Measurements from ENCODE around the gene PAXX.
"Not testable (repeated sequence)": the region's sequence is repeated elsewhere in the genome, so short reads cannot be mapped to it uniquely, and the experiment has no call there.

PAXX gene

DNA sequence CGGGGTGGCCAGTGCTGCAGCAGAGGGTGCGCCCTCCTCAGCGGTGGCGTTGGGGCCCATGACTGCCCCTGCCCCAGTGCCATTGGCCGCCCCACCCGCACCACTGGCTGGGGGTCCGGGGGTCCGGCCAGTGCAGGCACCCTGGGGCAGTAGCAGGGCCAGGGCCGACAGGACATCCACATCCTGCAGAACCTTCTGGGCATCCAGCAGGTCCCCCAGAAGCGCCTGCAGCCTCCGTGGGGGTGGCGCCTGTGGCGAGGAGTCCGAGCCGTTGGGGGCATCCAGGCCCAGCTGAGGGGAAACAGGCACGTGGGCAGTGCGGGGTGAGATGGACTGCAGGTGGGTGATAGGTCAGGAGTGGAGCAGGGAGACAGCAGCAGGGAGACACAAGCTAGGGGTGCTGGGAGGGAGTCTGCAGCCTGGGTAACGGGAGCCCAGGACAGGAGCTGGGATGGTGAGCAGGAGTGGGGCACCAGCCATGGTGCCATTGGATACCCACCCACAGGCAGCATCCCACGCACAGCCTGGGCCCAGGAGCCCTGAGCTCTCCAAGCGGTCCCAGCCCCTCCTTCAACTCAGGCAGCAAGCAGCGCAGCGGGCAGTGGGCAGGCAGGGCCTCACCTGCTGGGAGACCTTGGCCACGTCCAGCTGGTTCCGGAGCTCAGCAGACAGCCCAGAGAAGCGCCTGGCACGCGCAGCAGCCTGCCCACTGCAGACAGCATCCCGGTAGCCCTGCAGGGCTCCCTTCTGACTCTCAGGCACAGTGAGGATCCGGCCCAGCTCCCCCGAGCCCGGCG is 28.7 kb downstream of the PAXX start:
- DNase-seq: no peak

DNA sequence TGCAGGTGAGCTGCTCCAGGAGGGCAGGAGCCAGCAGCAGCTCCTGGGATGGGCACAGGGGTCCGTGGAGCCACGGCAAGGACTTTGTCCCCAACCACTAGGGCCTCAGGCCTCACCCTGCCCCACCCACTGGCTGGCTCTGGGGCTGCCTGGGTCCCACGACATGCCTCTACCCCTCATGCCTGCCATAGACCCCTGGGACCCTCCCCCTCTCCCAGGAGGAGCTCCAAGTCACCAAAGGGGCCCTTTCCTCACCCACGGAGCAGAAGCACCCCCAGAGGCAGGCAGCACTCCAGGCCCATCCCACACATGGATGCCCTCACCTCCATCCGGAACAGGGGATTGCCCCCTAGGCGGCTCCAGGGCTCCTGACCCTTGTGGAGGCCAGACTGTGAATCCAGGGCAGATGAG is 29.4 kb downstream of the PAXX start:
- DNase-seq: no peak

DNA sequence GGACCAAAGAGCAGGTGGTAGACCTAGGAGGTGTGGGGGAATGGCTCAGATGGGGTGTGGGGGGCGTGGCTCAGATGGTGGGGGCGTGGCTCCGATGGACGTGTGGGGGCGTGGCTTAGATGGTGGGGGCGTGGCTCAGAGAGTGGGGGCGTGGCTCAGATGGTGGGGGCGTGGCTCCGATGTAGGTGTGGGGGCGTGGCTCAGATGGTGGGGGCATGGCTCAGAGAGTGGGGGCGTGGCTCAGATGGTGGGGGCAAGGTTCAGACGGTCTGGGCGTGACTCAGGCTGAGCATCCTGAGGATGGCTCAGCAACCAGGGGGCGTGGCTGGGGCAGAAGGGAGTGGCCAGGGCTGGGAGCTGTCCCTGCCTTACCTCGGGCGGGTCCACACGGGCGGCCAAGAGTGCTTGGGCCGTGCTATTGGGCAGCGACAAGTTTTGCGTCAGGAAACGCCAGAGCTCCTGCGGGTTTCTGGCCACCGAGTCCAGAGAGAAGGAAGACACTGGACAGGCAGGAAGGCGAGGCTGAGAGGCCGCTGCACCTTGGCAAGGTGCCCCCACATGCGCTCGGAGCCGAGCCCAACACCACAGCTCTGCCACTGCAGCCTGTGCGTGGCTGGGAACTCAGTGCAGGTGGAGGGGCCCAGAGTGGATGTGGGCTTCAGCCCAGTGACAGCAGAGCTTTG is 29.9 kb downstream of the PAXX start:
- DNase-seq: peak; percentile 72

- DNase-seq: no peak
Measured at GRCh38 chr9:137022662-137023008, 30.4 kb downstream of the PAXX start.

GRCh38 chr9:137023157-137023556 is 30.9 kb downstream of the PAXX start:
- DNase-seq: no peak

DNA sequence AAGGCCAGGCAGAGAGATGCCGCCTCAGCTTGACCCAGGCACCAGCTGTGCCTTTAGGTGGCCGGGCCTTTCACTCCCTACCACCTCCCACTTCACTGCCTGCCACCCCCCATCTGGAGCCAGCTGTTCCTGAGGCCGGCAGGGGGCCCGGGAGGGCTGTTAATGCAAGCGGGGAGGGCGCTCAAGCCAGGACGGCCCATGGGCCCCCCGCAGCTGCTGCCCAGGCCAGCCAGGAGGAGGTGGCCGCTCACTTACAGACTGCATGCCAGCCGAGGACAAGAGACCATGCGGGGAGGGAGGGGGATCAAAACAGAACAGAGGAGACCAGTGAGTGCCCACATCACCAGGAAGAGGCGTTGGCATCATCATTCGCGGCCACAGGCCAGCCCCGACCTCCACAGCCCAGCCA is 31.4 kb downstream of the PAXX start:
- DNase-seq: no peak

- peak; percentile 54 for DNase-seq
Measured at GRCh38 chr9:137025517-137025966, 33.3 kb downstream of the PAXX start.

GRCh38 chr9:137026384-137026783 is 34.2 kb downstream of the PAXX start:
- no peak for DNase-seq

DNA sequence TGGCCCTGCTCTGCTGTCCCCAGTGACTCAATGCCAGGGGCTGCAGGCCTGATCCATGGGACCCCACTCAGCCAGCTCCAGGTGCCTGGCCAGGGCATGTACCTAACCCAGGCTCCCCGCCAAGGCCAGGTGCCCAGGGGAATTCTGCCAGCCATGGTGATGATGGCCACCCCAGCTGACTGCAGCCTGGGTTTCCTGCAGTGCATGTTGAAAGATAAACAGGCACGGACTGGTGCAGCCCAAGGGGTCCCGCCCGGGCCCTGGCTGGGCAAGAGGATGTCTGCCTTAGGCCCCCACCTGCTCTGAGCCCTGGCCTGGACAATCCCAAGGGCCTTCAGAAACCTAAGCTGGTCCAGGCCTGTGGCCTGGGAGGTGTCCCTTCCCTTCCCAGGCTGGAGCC is 34.6 kb downstream of the PAXX start:
- no peak for DNase-seq

GRCh38 chr9:137027369-137028262 is 35.4 kb downstream of the PAXX start, which contains the start of gene ABCA2:
TSS of gene ABCA2 (minus strand) at chr9:137028237. CDS start at chr9:137028140, 97 bp downstream.
- no peak for DNase-seq

DNA sequence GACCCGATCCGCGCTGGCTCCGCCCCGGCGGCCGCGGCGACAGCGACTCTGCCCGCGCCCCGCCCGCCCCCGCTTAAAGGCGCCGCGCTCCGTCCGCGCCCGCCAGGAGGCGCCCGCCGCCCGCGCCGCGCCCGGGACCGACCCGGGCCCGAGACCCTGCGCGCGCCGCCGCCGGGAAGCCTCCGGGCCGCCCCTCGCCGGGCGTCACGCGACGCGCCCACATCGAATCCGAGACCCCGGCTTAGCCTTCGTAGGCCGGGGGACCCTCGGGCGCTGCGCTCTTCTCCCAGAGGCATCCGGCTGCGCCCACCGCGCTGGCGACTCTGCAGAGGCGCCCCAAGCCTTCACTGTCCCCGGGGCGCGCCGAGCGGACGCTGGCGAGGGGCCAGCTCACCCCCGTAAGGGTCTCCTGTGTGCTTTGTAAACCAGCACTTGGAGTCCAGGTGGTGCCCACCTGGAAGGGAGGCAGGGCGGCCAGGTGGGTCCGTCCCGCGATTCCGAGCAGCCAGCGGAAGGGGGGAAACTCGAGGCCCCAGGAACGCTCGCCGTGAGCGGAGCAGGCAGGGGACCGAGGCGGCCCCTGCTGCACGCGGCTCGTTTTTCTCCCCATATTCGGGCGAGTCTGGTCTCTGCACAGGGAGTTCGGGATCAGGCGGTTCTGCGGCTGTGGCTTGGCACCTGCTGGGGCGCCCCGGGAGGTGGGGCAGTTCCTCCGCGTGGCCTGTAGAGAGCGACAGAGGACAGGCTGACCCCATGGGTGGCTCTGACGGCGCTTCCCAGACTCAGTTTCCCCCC is 36.2 kb downstream of the PAXX start:
- peak; percentile 67 for DNase-seq

GRCh38 chr9:137029058-137029936 is 37.1 kb downstream of the PAXX start:
- peak; percentile 67 for DNase-seq

GRCh38 chr9:137030006-137030405 is 37.8 kb downstream of the PAXX start:
- DNase-seq: no peak

- DNase-seq: peak; percentile 51
Measured at GRCh38 chr9:137030538-137031527, 38.6 kb downstream of the PAXX start.

DNA sequence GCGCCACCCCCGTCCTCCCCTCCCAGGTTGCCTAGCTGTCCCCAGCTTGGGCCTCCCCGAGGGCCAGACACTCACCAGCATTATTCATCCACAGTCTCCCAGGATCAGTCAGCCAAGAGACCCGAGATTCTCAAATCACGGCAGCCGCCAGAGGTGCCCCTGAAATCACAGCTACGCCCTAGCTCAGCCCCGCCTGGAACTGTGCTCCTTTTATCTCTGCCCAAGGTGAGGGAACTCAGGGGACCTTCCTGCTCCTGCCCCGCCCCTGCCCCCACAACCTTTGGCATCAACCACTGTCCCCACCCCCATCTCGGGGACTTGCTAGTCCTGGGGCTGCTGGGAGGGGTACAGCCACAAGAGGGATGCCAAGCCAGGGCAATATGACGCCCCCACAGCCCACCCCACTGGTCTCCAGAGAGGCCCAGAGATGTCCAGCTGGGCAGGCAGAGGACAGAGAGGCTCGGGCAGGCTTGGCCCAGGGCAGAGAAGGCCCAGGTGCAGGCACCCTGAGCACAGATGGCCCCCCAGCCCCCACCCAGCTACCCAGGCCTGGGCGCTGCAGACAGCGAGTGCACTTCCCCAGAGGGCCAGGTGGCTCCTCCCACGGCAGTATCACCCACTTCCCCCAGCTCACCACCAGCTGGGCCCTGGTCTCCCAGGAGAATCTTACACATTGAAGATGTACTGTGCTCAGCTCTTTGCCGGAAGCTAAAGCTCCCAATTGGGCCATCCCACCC is 39.9 kb downstream of the PAXX start, which contains the start of gene FUT7:
FUT7 (minus strand) TSS at position 185 of the 737 bp plus-strand sequence; CDS start at position 88, 97 bp downstream.
- peak; percentile 62 for DNase-seq

DNA sequence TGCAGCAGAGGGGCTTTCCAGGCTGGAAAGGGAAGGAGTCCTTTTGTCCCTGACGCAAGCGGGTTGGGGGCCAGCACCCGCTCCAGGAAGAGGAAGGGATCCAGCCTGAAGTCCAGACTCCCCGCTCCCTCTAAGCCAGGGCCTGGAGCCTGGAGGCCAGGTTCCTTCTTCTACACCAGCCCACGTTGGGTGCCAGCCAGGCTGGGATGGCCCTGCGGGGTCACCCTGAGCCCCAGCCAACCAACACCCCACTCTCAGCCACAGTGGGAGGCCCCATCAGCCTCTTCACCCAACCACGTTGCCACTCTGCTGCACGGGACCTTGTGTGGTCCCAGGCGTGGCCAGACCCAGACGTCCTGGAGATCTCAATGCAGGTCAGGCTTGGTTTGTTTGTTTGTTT is 40.6 kb downstream of the PAXX start:
- peak; percentile 68 for DNase-seq

- DNase-seq: not testable (repeated sequence)
Measured at GRCh38 chr9:137033481-137033880, 41.3 kb downstream of the PAXX start.

DNA sequence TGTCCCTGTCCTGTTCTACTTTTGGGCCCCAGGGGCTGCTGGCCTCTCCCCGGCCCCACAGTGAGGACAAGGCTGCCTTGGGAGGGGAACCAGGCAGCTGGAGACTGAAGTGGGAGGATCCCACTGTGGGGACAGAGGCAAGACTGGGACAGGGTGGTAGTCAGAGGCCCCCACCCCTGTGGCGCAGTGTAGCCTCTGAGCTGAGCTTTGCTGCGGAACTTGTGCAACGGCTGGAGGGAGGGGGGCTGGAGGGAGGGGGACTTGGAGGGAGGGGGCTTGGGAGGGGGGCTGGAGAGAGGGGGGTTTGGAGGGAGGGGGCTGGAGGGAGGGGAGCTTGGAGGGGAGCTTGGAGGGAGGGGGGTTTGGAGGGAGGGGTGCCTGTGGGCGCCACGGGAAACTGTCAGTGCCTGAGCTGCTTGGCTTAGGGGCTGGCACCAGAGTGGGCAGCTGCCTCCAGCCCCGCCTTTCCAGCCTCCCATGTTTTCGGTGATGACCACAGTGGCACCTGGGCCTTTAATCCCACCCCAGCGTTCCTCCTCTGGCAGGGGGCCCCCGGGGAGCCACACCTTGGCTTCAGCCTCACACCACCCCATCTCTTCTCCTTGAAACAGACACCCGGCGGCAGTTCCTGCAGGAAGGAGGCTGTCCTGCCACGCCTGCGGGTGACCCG is 42.0 kb downstream of the PAXX start:
- no peak for DNase-seq
